ENCODE results near the gene MNT. TPM values are rescaled to one million over a fixed set of nuclear protein-coding genes. Genes with fewer than 3 reads are reported as not detected.

MNT gene
- total and polyA plus RNA-seq, 2 of the 8 experiments (the other 6 are each of a cell fraction or from before 2014, with no cell fraction given): 5.0 to 17.3 TPM

- peak overlapping the region; percentile 81 to 99 for H3K4me2 ChIP-seq (ENCODE audit: insufficient read depth in 1 of 2, low read depth in 2 of 2, low read length in 2 of 2)
- WGBS, 2 experiments (ENCODE audit: extremely low coverage in 1 of 2, insufficient coverage in 1 of 2, insufficient read length in 1 of 2, insufficient replicate concordance in 2 of 2, low coverage in 1 of 2, low lambda C conversion rate in 2 of 2, missing lambda C conversion rate in 1 of 2): 92% methylated on average over 18 of the region's 18 CpGs; no CpG with 5 or more reads in 1 of the 2 experiments
- H2BK20ac ChIP-seq (ENCODE audit: low read length): no peak overlapping the region
- H3K79me1 ChIP-seq (ENCODE audit: low read depth, low read length): peaks cover 20% of the 10 kb centered on the region; the same call in 1 of the 2 replicates
- DNase-seq (ENCODE audit: low read depth in 1 of 2, low spot score in 2 of 2): no peak
- H3K4me3 ChIP-seq (ENCODE audit: extremely low read depth in 1 of 4, insufficient read depth in 2 of 4, low read depth in 3 of 4, low read length in 4 of 4): peak overlapping the region; percentile 51 to 85 (median 61); a peak in 7 of 8 replicates
- no peaks in the 10 kb centered on the region for H3K9me3 ChIP-seq (ENCODE audit: insufficient read depth in 2 of 2, low read depth in 1 of 2, low read length in 1 of 2)
- no peak overlapping the region for H4K5ac ChIP-seq (ENCODE audit: insufficient read length, low read depth, low read length)
- H3K4me1 ChIP-seq (replicated peaks in 1 of 4; ENCODE audit: control insufficient read depth in 3 of 4, insufficient read depth in 4 of 4, low read length in 3 of 4): peaks cover 12 to 30% (median 16%) of the 10 kb centered on the region in 4 experiments
- no peak overlapping the region for H2BK12ac ChIP-seq (ENCODE audit: low read depth, low read length)
- H2BK5ac ChIP-seq (ENCODE audit: low read depth, low read length): no peak overlapping the region
- H2BK15ac ChIP-seq (ENCODE audit: low read length): no peak overlapping the region
- H3K23me2 ChIP-seq (ENCODE audit: low read depth, low read length): peaks cover 14% of the 10 kb centered on the region
- H3K23ac ChIP-seq (ENCODE audit: insufficient read length): no peak overlapping the region
- no peak overlapping the region for H4K91ac ChIP-seq (replicated peaks; ENCODE audit: insufficient read length, low read length)
- no peak overlapping the region for H3K4ac ChIP-seq (replicated peaks; ENCODE audit: insufficient read length, low read depth, low read length)
- H3K56ac ChIP-seq (replicated peaks; ENCODE audit: insufficient read length, low read depth, low read length): no peak overlapping the region
- H4K8ac ChIP-seq (ENCODE audit: extremely low read depth, insufficient read depth, low read length): no peak overlapping the region
- H3K27ac ChIP-seq (ENCODE audit: low read depth, low read length): no peak overlapping the region
- H3K18ac ChIP-seq (ENCODE audit: extremely low read depth, low read length): no peak overlapping the region
- no peak overlapping the region for H2BK120ac ChIP-seq (replicated peaks; ENCODE audit: low read depth, low read length)
- POLR2A ChIA-PET (ENCODE audit: partially characterized antibody): interaction anchor here (0.6 to 15.4 kb wide), 9 partner anchors 9 to 385 kb away, joined by 3 to 193 read pairs (median 6); partner anchors contain the start of genes MNT and TSR1
- FAIRE-seq: no peak
- no peaks in the 10 kb centered on the region for H3K27me3 ChIP-seq (replicated peaks in 1 of 4; ENCODE audit: control insufficient read depth in 3 of 4, extremely low read depth in 1 of 4, insufficient read depth in 3 of 4, low read length in 3 of 4)
- peaks cover 0 to 8% (median 5%) of the 10 kb centered on the region in 4 experiments; a peak in 3 of 8 replicates for H3K36me3 ChIP-seq (ENCODE audit: control insufficient read depth in 2 of 4, insufficient read depth in 4 of 4, low read length in 3 of 4)
- peaks cover 16 to 21% of the 10 kb centered on the region in 2 experiments for H4K20me1 ChIP-seq (replicated peaks in 1 of 2; ENCODE audit: control insufficient read depth in 1 of 2, insufficient read depth in 2 of 2, low read length in 2 of 2)
- no peak overlapping the region for H2AFZ ChIP-seq (ENCODE audit: low read length)
- no peak overlapping the region; a peak in 2 of 7 replicates for H3K9ac ChIP-seq (replicated peaks in 1 of 4; ENCODE audit: extremely low read depth in 1 of 4, low read depth in 3 of 4, low read length in 3 of 4)
- no peak overlapping the region for H3K14ac ChIP-seq (ENCODE audit: insufficient read length)
- CTCF ChIA-PET (ENCODE audit: partially characterized antibody): interaction anchor here (0.6 to 3.7 kb wide), 10 partner anchors 9 to 401 kb away, joined by 3 to 48 read pairs (median 4); no protein-coding TSS in a partner anchor
- H3K79me2 ChIP-seq (ENCODE audit: control insufficient read depth in 1 of 2, insufficient read depth in 2 of 2, low read length in 2 of 2): peaks cover 0 to 37% of the 10 kb centered on the region in 2 experiments; a peak in 2 of 4 replicates
- peak overlapping the region; percentile 70; the same call in 1 of the 2 replicates for H2AK5ac ChIP-seq (ENCODE audit: low read depth, low read length)
- no peak for TF ChIP-seq SUZ12 (IDR thresholded peaks at IDR 0.05; ENCODE audit: low read length)
- TF ChIP-seq CTBP2 (IDR thresholded peaks at IDR 0.05; ENCODE audit: borderline replicate concordance, insufficient read depth, insufficient read length, low read length): no peak
- no peak for TF ChIP-seq GABPA (IDR thresholded peaks at IDR 0.05; ENCODE audit: borderline replicate concordance, insufficient read depth, low read length)
Observed at GRCh38 chr17:2391597-2392251, 9.1 kb downstream of the MNT start.
